ENCODE measurements around the gene CHML.

DNA sequence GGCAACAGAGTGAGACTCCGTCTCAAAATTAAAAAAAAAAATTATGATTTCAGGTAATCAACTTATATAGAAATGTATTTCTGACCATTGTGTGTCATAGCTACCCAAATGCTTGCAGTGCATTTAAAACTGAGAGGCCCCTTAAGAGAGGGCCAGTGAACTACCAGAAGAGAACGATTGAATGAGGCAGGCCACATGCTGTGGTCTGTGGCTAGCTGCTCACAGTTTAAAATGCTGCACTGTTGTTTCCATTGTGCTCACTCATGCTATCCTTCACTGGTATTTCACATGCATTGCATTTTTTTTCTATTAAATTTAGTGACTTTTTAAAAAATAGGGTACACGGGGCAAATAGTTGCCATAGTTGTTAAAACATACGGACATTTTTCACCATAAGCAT is 26.0 kb downstream of the CHML start:
- TF ChIP-seq, protein P1, sequence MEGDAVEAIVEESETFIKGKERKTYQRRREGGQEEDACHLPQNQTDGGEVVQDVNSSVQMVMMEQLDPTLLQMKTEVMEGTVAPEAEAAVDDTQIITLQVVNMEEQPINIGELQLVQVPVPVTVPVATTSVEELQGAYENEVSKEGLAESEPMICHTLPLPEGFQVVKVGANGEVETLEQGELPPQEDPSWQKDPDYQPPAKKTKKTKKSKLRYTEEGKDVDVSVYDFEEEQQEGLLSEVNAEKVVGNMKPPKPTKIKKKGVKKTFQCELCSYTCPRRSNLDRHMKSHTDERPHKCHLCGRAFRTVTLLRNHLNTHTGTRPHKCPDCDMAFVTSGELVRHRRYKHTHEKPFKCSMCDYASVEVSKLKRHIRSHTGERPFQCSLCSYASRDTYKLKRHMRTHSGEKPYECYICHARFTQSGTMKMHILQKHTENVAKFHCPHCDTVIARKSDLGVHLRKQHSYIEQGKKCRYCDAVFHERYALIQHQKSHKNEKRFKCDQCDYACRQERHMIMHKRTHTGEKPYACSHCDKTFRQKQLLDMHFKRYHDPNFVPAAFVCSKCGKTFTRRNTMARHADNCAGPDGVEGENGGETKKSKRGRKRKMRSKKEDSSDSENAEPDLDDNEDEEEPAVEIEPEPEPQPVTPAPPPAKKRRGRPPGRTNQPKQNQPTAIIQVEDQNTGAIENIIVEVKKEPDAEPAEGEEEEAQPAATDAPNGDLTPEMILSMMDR (IDR thresholded peaks at IDR 0.05) = no peak
- TF ChIP-seq EZH2 (IDR thresholded peaks at IDR 0.05; ENCODE audit: borderline replicate concordance, insufficient read depth, low read depth, low read length, poor library complexity, severe bottlenecking) = no peak
